ENCODE results near the gene NUP98. TPM values are rescaled to one million over a fixed set of nuclear protein-coding genes. Genes with fewer than 3 reads are reported as not detected.
"Not testable (repeated sequence)": the region's sequence is repeated elsewhere in the genome, so short reads cannot be mapped to it uniquely, and the experiment has no call there.

NUP98 gene
- total and polyA plus RNA-seq, 5 donors: 22.9 to 55.9 (median 42.7) TPM

- ATAC-seq; H3K4me1 ChIP-seq (ENCODE audit: control insufficient read depth, insufficient read depth, low read length); intact Hi-C loops (cut with DNase I); H3K9me3 ChIP-seq (ENCODE audit: control insufficient read depth, low read length); H3K27ac ChIP-seq (ENCODE audit: low read length); H3K27me3 ChIP-seq (ENCODE audit: control insufficient read depth, insufficient read depth); H3K4me3 ChIP-seq (ENCODE audit: low read length); DNase-seq: not testable (repeated sequence)
- WGBS: 86% methylated on average over 2 of the region's 3 CpGs
Observed at GRCh38 chr11:3652514-3652913, 144.8 kb downstream of the NUP98 start.

- 38% methylated on average over 9 of the region's 9 CpGs for WGBS
- intact Hi-C loops (cut with DNase I); H3K27ac ChIP-seq (ENCODE audit: low read length); H3K4me1 ChIP-seq (ENCODE audit: control insufficient read depth, insufficient read depth, low read length); H3K27me3 ChIP-seq (ENCODE audit: control insufficient read depth, insufficient read depth); H3K4me3 ChIP-seq (ENCODE audit: low read length); DNase-seq; H3K9me3 ChIP-seq (ENCODE audit: control insufficient read depth, low read length); ATAC-seq: not testable (repeated sequence)
Observed at GRCh38 chr11:3649374-3649773, 148.0 kb downstream of the NUP98 start.

DNA sequence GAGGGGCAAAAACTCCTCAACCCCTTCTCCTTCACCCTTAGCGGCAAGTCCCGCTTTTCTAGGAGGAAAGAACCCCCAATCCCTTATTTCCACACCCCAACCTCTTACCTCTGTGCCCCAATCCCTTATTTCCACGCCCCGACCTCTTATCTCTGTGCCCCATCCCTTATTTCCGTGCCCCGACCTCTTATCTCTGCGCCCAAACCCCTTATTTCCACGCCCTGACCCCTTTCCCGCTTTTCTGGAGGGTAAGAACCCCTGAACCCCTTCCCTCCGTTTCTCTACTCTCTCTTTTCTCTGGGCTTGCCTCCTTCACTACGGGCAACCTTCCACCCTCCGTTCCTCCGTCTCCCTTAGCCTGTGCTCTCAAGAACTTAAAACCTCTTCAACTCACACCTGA lies 148.5 kb downstream of the NUP98 start:
- ATAC-seq; H3K9me3 ChIP-seq (ENCODE audit: control insufficient read depth, low read length); H3K27me3 ChIP-seq (ENCODE audit: control insufficient read depth, insufficient read depth); H3K4me3 ChIP-seq (ENCODE audit: low read length); intact Hi-C loops (cut with DNase I); H3K4me1 ChIP-seq (ENCODE audit: control insufficient read depth, insufficient read depth, low read length); H3K27ac ChIP-seq (ENCODE audit: low read length): not testable (repeated sequence)
- WGBS: 79% methylated on average over 13 of the region's 13 CpGs
- DNase-seq: peak in 1 of 3 donors; percentile 5

DNA sequence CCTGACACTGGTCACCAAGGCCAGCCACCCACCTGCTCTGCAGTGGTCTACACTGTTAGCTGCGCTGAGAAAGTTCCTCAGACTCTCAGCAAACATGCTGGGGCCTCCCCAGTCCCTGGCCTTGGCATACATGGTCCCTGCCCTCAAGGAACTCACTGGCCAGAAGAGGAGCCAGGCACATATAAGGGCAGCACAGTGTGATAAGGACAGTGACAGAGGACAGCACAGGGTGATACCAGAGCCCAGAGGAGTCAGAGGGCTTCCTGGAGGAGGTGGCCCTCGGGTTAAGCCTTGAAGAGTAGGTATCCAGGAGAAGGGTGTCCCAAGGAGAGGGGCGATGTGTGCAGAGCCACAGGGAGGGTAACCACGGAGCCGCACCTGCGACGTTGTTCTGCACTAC lies 151.8 kb downstream of the NUP98 start:
- no peaks in the 10 kb centered on the region for H3K27me3 ChIP-seq (ENCODE audit: control insufficient read depth, insufficient read depth)
- WGBS: 91% methylated on average over 7 of the region's 7 CpGs
- H3K27ac ChIP-seq (ENCODE audit: low read length): no peak overlapping the region
- no peak for ATAC-seq
- no peaks in the 10 kb centered on the region for H3K9me3 ChIP-seq (ENCODE audit: control insufficient read depth, low read length)
- H3K4me1 ChIP-seq (ENCODE audit: control insufficient read depth, insufficient read depth, low read length): no peaks in the 10 kb centered on the region
- intact Hi-C loops (cut with DNase I): no loop called here
- DNase-seq: peak in 1 of 3 donors; percentile 20
- no peak overlapping the region for H3K4me3 ChIP-seq (ENCODE audit: low read length)

DNA sequence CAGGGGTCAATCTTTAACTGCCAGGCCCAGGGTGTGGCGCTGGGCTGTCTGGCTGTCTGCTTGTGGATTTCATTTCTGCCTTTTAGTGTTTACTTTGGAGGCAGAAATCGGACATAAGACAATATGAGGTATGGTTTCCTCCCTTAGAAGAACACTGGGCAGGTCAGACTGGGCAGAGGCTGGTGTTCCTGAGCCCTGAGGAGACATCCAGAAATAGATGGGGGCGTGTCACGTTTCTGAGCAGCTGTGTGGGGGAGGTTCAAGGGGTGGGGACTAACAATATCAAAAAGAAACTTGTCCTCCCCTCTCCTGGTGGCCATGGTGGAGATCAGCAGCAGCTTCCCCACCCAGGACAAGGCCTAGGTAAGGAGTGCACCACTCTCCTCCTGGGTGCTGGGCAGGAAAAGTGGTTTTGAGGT lies 152.5 kb downstream of the NUP98 start, which contains the start of gene ART1:
Gene ART1, plus strand, starts transcription at position 312 of the 419 bp plus-strand sequence. CDS start 14,086 bp downstream, outside the sequence.
- Histone ChIP-seq H3K4me3 (ENCODE audit: low read length) (no peak within 1 kb of the TSS), H3K27ac (ENCODE audit: low read length) (no peak within 1 kb of the TSS), H3K27me3 (ENCODE audit: control insufficient read depth, insufficient read depth) (no peaks in the 10 kb centered on the region), H3K9me3 (ENCODE audit: control insufficient read depth, low read length) (no peaks in the 10 kb centered on the region), H3K4me1 (ENCODE audit: control insufficient read depth, insufficient read depth, low read length) (no peaks in the 10 kb centered on the region)
- peak; percentile 27 to 32 for ATAC-seq
- 67% methylated on average over 4 of the region's 4 CpGs for WGBS
- peak in 1 of 3 donors; percentile 62 for DNase-seq
- intact Hi-C loops (cut with DNase I): no loop called here

GRCh38 chr11:3643102-3643546 lies 154.2 kb downstream of the NUP98 start:
- peak overlapping the region; percentile 41 for H3K4me3 ChIP-seq (ENCODE audit: low read length)
- 32% methylated on average over 11 of the region's 11 CpGs for WGBS
- intact Hi-C loops (cut with DNase I): not testable (repeated sequence)

DNA sequence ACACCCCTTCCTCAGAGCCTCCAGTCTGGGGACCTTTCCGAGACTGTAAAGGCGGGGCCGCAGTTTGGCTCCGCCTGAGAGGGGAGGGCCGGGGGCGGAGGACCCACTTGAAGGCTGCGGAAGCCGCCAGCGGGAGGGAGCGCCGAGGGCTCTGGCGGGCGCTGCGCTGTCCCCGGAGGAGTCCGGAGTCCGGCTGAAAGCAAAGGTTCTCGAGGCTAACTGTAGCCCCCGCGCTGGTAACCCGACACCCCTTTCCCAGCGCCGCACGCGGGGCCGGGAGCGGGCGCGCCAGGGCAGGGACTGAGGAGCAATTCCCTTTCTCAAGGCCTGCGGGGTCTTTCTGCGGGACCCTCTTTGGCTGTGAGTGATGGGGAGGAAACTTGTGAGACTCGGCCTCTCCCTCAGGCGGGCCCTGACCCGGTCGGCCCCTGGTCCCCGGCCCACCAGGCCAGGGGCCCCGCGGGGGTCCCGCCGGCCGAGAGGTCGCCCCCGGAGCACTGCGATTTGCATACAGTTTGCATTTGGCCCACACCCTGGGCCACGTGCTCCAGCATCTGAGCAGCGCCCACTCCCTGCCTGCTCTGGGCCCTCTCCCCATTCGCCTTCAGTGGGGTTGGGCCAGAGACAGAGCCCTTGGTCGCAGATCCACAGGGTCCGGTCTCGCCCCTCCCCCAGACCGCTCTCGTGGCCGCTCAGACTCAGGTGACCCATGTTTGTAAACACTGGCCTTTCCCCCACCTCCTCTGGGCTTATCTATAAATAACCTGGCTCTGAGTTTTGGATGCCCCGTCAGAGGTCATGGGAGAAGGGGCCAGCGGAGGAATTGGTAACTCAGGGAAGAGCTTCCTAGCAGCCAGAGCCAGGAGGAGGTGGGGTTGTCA lies 155.0 kb downstream of the NUP98 start:
- H3K4me1 ChIP-seq (ENCODE audit: control insufficient read depth, insufficient read depth, low read length): no peaks in the 10 kb centered on the region
- ATAC-seq (peak; percentile 96), DNase-seq (peak; percentile 89 to 96 (median 95))
- no peaks in the 10 kb centered on the region for H3K27me3 ChIP-seq (ENCODE audit: control insufficient read depth, insufficient read depth)
- no peak overlapping the region for H3K27ac ChIP-seq (ENCODE audit: low read length)
- intact Hi-C loops (cut with DNase I): no loop called here
- WGBS: 1% methylated on average over 55 of the region's 55 CpGs
- H3K9me3 ChIP-seq (ENCODE audit: control insufficient read depth, low read length): no peaks in the 10 kb centered on the region
- peak overlapping the region; percentile 41 for H3K4me3 ChIP-seq (ENCODE audit: low read length)

More at GRCh38 chr11:3643102-3643546, 154.2 kb downstream of the NUP98 start:
- DNase-seq; H3K9me3 ChIP-seq (ENCODE audit: control insufficient read depth, low read length); H3K27ac ChIP-seq (ENCODE audit: low read length); ATAC-seq; H3K4me1 ChIP-seq (ENCODE audit: control insufficient read depth, insufficient read depth, low read length); H3K27me3 ChIP-seq (ENCODE audit: control insufficient read depth, insufficient read depth): not testable (repeated sequence)

GRCh38 chr11:3641701-3642070 lies 155.7 kb downstream of the NUP98 start, which contains the start of gene ART5:
Gene ART5 (minus strand): TSS chr11:3641992. CDS start chr11:3641862, 130 bp downstream.
- 16% methylated on average over 21 of the region's 21 CpGs for WGBS
- no peaks in the 10 kb centered on the region for H3K4me1 ChIP-seq (ENCODE audit: control insufficient read depth, insufficient read depth, low read length)
- peak within 1 kb of the TSS; percentile 41 for H3K4me3 ChIP-seq (ENCODE audit: low read length)
- ATAC-seq (no peak), DNase-seq (no peak)
- intact Hi-C loops (cut with DNase I): no loop called here
- no peak within 1 kb of the TSS for H3K27ac ChIP-seq (ENCODE audit: low read length)
- no peaks in the 10 kb centered on the region for H3K27me3 ChIP-seq (ENCODE audit: control insufficient read depth, insufficient read depth)
- no peaks in the 10 kb centered on the region for H3K9me3 ChIP-seq (ENCODE audit: control insufficient read depth, low read length)

- no peak overlapping the region for H3K27ac ChIP-seq (ENCODE audit: low read length)
- H3K9me3 ChIP-seq (ENCODE audit: control insufficient read depth, low read length): no peaks in the 10 kb centered on the region
- no peaks in the 10 kb centered on the region for H3K27me3 ChIP-seq (ENCODE audit: control insufficient read depth, insufficient read depth)
- intact Hi-C loops (cut with DNase I): no loop called here
- WGBS: 54% methylated on average over 8 of the region's 8 CpGs
- no peaks in the 10 kb centered on the region for H3K4me1 ChIP-seq (ENCODE audit: control insufficient read depth, insufficient read depth, low read length)
- DNase-seq: peak in 1 of 3 donors; percentile 53
- ATAC-seq: no peak
- no peak overlapping the region for H3K4me3 ChIP-seq (ENCODE audit: low read length)
Observed at GRCh38 chr11:3641191-3641590, 156.2 kb downstream of the NUP98 start.

DNA sequence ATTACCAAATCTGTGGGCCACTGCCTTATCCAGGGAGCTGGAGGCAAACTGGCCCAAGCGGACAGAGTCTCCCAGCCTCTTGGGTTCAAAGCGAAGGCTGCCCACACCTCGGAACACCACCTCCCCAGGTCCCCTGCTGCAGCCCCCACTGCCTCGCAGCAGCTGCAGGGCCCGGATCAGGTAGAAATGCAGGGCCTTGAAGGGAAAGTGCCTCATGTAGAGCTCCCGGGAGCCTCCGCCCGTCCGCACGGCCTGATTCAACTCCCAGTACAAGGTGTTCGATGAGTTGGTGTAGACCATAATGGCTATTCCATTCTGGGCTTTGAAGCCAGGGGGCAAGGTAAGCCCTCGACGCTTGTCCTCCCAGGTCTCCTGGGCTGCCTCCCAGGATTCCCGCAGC lies 157.5 kb downstream of the NUP98 start:
- Histone ChIP-seq H3K4me3 (ENCODE audit: low read length) (no peak overlapping the region), H3K9me3 (ENCODE audit: control insufficient read depth, low read length) (no peaks in the 10 kb centered on the region), H3K4me1 (ENCODE audit: control insufficient read depth, insufficient read depth, low read length) (no peaks in the 10 kb centered on the region), H3K27ac (ENCODE audit: low read length) (no peak overlapping the region), H3K27me3 (ENCODE audit: control insufficient read depth, insufficient read depth) (no peaks in the 10 kb centered on the region)
- 95% methylated on average over 14 of the region's 14 CpGs for WGBS
- intact Hi-C loops (cut with DNase I): no loop called here
- no peak for ATAC-seq
- DNase-seq: no peak

DNA sequence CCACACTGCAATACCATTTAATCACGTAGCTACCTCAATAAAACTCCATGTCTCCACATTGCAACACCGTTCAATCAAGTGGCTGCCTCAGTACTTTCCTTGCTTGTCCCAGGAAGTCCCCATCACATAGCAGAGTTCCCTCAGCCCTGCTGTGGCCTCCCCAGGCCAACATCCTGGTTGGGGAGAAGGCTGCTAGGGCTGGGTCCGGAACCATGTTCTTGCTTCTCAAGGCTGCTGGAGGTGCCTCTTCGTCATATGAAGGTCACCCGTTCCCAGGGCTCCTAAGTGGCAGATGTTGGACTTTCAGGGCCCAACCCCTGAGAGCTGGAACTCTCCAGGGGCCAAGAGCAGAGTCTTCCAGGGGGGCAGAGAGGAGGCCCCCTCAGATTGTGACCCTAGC lies 158.8 kb downstream of the NUP98 start:
- ATAC-seq (no peak), DNase-seq (no peak)
- Histone ChIP-seq H3K9me3 (ENCODE audit: control insufficient read depth, low read length) (no peaks in the 10 kb centered on the region), H3K4me3 (ENCODE audit: low read length) (no peak overlapping the region), H3K27ac (ENCODE audit: low read length) (no peak overlapping the region), H3K27me3 (ENCODE audit: control insufficient read depth, insufficient read depth) (no peaks in the 10 kb centered on the region), H3K4me1 (ENCODE audit: control insufficient read depth, insufficient read depth, low read length) (no peaks in the 10 kb centered on the region)
- 89% methylated on average over 5 of the region's 5 CpGs for WGBS
- intact Hi-C loops (cut with DNase I): no loop called here

Data from right cardiac atrium (tissue), 5 donors.